GM18499 (cell line): ENCODE data around the gene EFCAB5.
"Not testable (repeated sequence)": the region's sequence is repeated elsewhere in the genome, so short reads cannot be mapped to it uniquely, and the experiment has no call there.

ENCODE experiments used
- ATAC-seq: cut with Tn5 transposase; IDR thresholded peaks from one replicate; pipeline ENCODE4 v1.9.1; 2021; ENCODE audit warnings: moderate number of reproducible peaks; ENCODE audit not compliant: insufficient read depth, unreplicated experiment

The EFCAB5 gene

DNA sequence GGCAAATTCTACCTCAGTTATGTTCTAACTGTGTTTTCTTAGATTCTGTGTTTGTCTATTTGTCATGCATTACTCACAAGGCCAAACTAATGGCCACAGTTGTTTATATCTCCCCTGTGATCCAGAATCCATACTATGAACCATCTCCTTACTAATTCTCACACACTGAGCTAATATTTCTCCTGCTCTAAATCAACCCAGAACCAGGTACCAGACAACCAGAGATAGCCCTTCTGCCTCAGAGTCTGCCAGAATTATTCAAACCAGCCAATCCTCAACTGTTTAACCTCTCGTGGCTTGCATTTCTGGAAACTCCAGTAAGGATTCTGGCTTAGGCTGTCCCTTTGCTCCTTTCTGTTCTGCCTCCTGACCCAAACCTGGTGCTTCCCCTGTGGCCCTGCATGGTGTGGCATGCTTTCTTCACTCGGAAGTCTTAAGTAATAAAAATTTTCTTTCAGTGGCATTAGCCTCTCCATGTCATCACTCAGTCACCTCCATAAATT, 59.4 kb downstream of the EFCAB5 start:
- ATAC-seq = no peak

- no peak for ATAC-seq
Observed at GRCh38 chr17:30002088-30002487, 60.7 kb downstream of the EFCAB5 start.

DNA sequence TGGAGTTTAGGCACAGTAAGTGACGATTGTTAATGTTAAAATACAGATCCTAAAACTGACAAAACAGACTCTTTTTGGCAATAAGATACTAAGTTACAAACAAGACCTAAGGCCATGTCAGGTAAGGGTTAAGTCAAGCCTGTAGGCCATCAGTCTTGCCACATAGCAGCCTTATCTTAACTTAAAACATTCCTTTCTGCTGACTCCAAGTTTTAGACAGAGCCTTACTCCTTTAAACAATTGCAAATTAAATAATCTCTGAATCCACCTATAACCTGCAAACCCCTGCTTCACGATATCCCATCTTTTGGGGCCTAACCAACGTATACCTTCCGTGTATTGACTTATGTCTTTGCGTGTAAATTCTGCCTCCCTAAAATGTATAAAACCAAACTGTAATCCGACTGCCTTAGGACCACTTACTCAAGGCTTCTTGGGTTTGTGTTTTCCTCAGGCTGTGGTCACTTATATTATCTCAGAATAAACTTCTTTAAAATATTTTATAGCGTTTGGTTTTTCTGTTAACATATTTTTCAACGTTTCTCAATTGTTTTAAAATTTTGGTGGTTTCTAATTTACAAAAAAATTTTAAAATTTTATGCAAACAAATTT, 64.4 kb downstream of the EFCAB5 start:
- ATAC-seq = no peak

DNA sequence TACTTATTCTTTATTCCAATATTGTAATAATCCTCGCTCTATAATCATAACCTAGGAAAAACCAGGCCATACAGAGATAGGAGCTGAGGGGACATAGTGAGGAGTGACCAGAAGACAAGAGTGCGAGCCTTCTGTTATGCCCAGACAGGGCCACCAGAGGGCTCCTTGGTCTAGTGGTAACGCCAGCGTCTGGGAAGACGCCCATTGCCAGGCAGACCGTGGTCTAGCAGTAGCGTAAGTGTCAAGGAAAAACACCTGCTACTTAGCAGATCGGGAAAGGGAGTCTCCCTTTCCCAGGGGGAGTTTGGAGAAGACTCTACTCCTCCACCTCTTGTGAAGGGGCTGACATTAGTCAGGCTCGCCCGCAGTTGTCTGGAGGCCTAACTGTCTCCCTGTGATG, 70.5 kb downstream of the EFCAB5 start:
- not testable (repeated sequence) for ATAC-seq

GRCh38 chr17:30021708-30022317, 80.4 kb downstream of the EFCAB5 start:
- no peak for ATAC-seq

- not testable (repeated sequence) for ATAC-seq
Observed at GRCh38 chr17:30025325-30025724, 83.9 kb downstream of the EFCAB5 start.

GRCh38 chr17:30027676-30028075, 86.2 kb downstream of the EFCAB5 start:
- no peak for ATAC-seq

GRCh38 chr17:30031214-30031869, 89.9 kb downstream of the EFCAB5 start:
- ATAC-seq = no peak

DNA sequence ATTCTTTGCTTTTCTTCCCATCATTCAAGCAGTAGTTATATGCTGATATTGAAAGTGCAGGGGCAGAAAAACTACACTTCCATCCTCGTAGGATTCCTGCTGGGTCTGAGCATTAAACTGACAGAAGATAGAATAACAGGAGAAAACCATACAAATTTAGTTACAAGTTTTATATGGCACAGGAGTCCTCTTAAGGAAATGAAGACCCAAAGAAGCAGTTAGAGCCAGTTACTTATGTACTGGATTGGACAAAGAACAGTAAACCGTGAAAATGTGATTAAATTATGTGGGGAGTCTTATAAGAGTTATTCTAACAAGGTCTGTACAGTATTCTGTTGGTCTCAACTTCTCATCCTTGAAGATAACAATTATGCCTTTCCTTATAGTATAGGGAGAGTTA, 93.9 kb downstream of the EFCAB5 start:
- no peak for ATAC-seq

GRCh38 chr17:30040719-30041518, 99.5 kb downstream of the EFCAB5 start:
- ATAC-seq = not testable (repeated sequence)

DNA sequence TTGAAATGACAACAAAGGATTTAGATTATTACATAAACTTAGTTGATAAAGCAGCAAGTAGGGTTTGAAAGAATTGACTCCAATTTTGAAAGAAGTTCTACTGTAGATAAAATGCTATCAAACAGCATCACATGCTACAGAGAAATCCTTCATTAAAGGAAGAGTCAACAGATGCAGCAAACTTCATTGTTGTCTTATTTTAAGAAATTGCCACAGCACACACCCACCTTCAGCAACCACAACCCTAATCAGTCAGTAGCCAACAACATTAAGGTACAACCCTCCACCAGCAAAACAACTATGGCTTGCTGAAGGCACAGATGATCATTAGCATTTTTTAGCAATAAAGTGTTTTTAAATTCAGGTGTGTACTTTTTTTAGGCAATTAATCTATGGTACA, 100.1 kb downstream of the EFCAB5 start:
- no peak for ATAC-seq

- ATAC-seq = no peak
Observed at GRCh38 chr17:30062372-30062771, 120.9 kb downstream of the EFCAB5 start.

- ATAC-seq = no peak
Observed at GRCh38 chr17:30064738-30065137, 123.3 kb downstream of the EFCAB5 start.

GRCh38 chr17:30068465-30068864, 127.0 kb downstream of the EFCAB5 start:
- no peak for ATAC-seq

DNA sequence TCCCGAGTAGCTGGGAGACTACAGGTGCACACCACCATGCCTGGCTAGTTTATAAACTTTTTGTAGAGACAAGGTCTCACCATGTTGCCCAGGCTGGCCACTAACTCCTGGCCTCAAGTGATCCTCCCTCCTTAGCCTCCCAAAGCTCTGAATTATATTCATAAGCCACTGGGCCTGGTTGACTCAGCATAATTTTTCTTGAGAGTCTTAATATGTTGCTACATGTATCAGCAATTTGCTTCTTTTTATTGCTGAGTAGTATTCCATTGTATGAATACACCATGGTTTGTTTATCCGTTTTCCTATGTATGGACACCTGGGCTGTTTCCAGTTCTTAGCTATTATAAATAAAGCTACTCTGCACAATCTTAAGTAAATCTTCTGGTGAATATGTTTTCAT, 132.8 kb downstream of the EFCAB5 start:
- ATAC-seq = no peak

DNA sequence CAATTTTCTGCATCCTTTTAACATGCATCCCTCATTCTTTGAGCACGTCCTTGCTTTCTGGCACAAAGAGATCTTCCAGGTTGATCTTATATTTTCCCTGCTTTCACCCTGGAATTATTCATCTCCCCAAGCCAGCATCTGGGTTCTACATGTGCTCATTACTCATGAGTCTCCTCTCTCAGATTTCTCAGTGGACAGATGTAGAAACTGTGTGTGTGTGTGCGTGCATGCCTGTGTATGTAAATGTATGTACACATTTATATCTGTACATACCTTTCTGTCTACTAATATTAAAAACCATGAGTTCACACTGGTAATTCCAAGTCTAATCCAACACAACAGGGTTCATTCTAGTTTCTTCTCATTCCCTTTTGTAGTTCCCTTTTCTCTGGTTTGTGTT, 133.3 kb downstream of the EFCAB5 start:
- no peak for ATAC-seq

DNA sequence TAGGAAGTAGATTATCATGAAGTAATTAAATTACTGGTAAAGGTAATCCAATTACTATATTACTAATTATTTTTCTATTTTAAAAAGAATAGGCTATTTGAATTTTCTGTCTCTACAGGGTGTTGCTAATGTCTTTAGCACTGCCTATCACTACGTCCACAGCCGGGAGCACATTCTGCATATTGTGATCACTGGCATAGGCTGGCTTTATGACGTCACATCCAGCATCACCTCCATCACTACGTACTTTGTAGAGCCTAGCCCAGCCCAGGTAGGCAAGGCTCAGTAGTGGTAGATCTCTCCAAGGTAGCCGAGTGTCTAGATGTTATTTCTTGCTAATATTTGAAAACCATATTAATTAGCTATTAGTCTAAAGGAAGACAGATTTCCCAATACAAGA, 141.3 kb downstream of the EFCAB5 start:
- no peak for ATAC-seq

DNA sequence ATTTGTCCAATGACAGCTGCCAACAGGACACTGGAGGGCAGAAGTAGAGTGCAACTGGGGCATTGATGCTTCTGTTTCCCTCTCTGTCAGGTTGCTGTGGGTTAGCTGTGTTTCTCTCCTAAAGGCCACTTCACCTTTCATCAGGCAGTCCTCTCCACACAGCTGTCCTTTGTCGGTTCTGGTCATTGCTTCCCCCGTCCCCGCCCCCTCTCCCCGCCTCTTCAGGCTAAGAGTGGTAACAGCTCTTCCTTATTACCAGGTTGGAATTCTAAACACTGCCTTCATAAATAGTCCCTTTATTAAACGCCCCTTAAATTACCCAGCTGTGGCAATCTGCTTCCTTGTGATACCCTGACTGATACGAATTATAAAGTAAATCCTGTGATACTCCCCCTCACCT, 143.4 kb downstream of the EFCAB5 start:
- ATAC-seq = no peak

DNA sequence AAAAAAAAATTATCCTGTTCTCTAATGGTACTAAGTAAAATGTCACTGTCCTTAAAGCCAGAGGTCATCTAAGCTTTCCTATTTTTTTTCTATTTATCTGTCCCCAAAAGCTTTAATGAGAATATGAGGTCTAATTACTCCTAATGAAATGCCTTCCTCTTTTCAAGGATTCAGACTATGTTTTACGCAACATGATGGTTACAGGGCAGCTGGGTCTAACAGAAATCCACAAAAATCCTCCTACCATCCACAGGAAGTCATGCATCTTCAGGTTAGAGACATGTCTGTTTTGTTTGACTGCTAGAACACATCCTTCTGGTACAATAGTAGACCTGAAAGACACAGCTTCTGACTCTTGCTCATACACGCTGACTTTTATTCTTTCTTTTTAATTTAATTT, 145.5 kb downstream of the EFCAB5 start:
- ATAC-seq = no peak

DNA sequence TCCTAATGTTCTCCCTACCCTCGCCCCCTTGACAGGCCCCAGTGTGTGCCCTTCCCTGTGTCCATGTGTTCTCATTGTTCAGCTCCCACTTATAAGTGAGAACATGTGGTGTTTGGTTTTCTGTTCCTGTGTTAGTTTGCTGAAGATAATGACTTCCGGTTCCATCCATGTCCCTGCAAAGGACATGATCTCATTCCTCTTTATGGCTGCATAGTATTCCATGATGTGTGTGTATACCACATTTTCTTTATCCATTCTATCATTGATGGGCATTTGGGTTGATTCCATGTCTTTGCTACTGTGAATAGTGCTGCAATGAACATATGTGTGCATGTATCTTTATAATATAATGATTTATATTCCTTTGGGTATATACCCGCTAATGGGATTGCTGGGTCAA, 146.0 kb downstream of the EFCAB5 start:
- ATAC-seq = not testable (repeated sequence)

GRCh38 chr17:30091121-30091670, 149.8 kb downstream of the EFCAB5 start:
- no peak for ATAC-seq
